ENCODE data around the gene MAP2K4. TPM values are rescaled to one million over a fixed set of nuclear protein-coding genes. Genes with fewer than 3 reads are reported as not detected.

The MAP2K4 gene
- total RNA-seq, 1 donor from 2014 or later = 34.4 TPM

GRCh38 chr17:12055889-12056288 lies 35.2 kb downstream of the MAP2K4 start:
- no peak overlapping the region for H3K4me3 ChIP-seq
- DNase-seq (ENCODE audit: extremely low spot score in 2 of 2) = no peak
- no peaks in the 10 kb centered on the region for H3K27me3 ChIP-seq
- H3K27ac ChIP-seq = no peak overlapping the region
- H3K36me3 ChIP-seq = no peaks in the 10 kb centered on the region
- H3K9me3 ChIP-seq = no peaks in the 10 kb centered on the region
- no peak for TF ChIP-seq POLR2AphosphoS5 (IDR thresholded peaks at IDR 0.05; ENCODE audit: insufficient read depth in 1 of 2, low read depth in 1 of 2)
- TF ChIP-seq CTCF (IDR thresholded peaks at IDR 0.05) = no peak
- TF ChIP-seq POLR2A (IDR thresholded peaks at IDR 0.05) = no peak
- intact Hi-C loops (cut with DNase I) = no loop called here
- H3K4me1 ChIP-seq = peaks cover 27% of the 10 kb centered on the region

DNA sequence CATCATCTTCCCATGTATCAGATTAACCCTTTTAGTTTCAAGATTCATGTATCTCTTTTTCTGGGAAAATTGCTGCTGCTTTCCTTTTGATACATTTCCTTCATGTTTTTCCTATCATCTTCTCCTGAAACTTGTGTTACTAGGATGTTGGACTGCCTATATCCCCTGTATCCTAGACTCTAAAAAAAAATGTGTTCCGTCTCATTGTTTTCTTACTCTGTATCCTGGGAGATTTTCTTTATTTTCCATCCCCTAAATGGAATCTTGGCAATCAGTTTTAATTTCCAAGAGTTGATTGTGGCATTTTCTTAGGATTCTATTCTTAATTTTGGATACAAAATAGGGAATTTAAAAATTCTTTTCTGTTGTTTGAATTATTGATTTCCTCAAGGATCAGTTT lies 36.8 kb downstream of the MAP2K4 start:
- Histone ChIP-seq H3K4me3 (no peak overlapping the region), H3K9me3 (no peaks in the 10 kb centered on the region), H3K36me3 (no peaks in the 10 kb centered on the region), H3K27ac (no peak overlapping the region), H3K4me1 (peaks cover 23% of the 10 kb centered on the region), H3K27me3 (no peaks in the 10 kb centered on the region)
- intact Hi-C loops (cut with DNase I) = no loop called here
- TF ChIP-seq POLR2AphosphoS5 (IDR thresholded peaks at IDR 0.05; ENCODE audit: insufficient read depth in 1 of 2, low read depth in 1 of 2) = no peak
- TF ChIP-seq CTCF (IDR thresholded peaks at IDR 0.05) = no peak
- TF ChIP-seq POLR2A (IDR thresholded peaks at IDR 0.05) = no peak
- DNase-seq (ENCODE audit: extremely low spot score in 2 of 2) = no peak

DNA sequence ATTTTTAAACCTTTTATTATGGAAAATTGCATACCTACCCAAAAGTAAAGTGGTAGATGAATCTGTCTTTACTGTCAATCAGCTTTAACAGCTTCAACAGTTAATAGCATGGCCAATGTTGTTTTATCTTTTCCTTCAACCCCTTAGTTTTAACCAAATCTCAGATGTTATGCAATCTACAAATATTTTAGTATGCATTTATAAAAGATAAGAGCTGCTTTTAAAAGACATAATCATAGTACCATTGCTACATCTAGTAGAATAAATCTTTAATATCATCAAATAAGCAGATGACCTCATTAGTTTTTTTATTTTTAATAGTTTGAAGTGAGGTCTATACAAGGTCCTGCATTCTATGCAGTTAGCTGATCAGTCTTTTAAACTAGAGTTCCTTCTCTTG lies 37.9 kb downstream of the MAP2K4 start:
- H3K4me1 ChIP-seq = peaks cover 14% of the 10 kb centered on the region
- no peaks in the 10 kb centered on the region for H3K27me3 ChIP-seq
- no peaks in the 10 kb centered on the region for H3K9me3 ChIP-seq
- DNase-seq (ENCODE audit: extremely low spot score in 2 of 2) = no peak
- no peaks in the 10 kb centered on the region for H3K36me3 ChIP-seq
- no peak overlapping the region for H3K27ac ChIP-seq
- H3K4me3 ChIP-seq = no peak overlapping the region
- TF ChIP-seq POLR2A (IDR thresholded peaks at IDR 0.05) = no peak
- TF ChIP-seq CTCF (IDR thresholded peaks at IDR 0.05) = no peak
- TF ChIP-seq POLR2AphosphoS5 (IDR thresholded peaks at IDR 0.05; ENCODE audit: insufficient read depth in 1 of 2, low read depth in 1 of 2) = no peak
- intact Hi-C loops (cut with DNase I) = no loop called here

DNA sequence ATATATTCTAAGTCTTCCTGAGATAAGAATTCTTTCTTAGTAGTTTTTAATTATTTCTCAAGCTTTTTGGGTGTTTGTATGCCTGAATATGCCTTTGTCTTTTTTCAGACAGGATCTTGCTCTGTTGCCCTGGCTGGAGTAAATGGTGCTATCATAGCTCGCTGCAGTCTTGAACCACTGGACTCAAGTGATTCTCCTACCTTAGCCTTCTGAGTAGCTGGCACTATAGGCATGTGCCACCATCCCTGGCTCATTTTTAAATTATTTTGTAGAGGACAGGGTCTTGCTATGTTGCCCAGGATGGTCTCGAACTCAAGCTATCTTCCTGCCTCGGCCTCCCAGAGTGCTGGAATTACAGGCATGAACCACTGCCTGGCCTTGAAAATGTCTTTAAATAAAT lies 41.6 kb downstream of the MAP2K4 start:
- no peak overlapping the region for H3K4me3 ChIP-seq
- intact Hi-C loops (cut with DNase I) = no loop called here
- TF ChIP-seq CTCF (IDR thresholded peaks at IDR 0.05) = no peak
- TF ChIP-seq POLR2A (IDR thresholded peaks at IDR 0.05) = no peak
- TF ChIP-seq POLR2AphosphoS5 (IDR thresholded peaks at IDR 0.05; ENCODE audit: insufficient read depth in 1 of 2, low read depth in 1 of 2) = no peak
- peaks cover 6% of the 10 kb centered on the region for H3K4me1 ChIP-seq
- no peaks in the 10 kb centered on the region for H3K9me3 ChIP-seq
- no peak overlapping the region for H3K27ac ChIP-seq
- no peak for DNase-seq (ENCODE audit: extremely low spot score in 2 of 2)
- H3K36me3 ChIP-seq = no peaks in the 10 kb centered on the region
- H3K27me3 ChIP-seq = no peaks in the 10 kb centered on the region

GRCh38 chr17:12064395-12064794 lies 43.7 kb downstream of the MAP2K4 start:
- DNase-seq (ENCODE audit: extremely low spot score in 2 of 2) = no peak
- TF ChIP-seq POLR2AphosphoS5 (IDR thresholded peaks at IDR 0.05; ENCODE audit: insufficient read depth in 1 of 2, low read depth in 1 of 2) (no peak), CTCF (IDR thresholded peaks at IDR 0.05) (no peak), POLR2A (IDR thresholded peaks at IDR 0.05) (no peak)
- intact Hi-C loops (cut with DNase I) = no loop called here
- H3K36me3 ChIP-seq = no peaks in the 10 kb centered on the region
- no peak overlapping the region for H3K4me3 ChIP-seq
- no peaks in the 10 kb centered on the region for H3K9me3 ChIP-seq
- no peaks in the 10 kb centered on the region for H3K27me3 ChIP-seq
- no peak overlapping the region for H3K27ac ChIP-seq
- H3K4me1 ChIP-seq = no peaks in the 10 kb centered on the region
